HepG2 (cell line): Measurements from ENCODE around the gene ASB7.

Experiments used
- CHD2 ChIP-seq: IDR thresholded peaks from 2 replicates; pipeline ENCODE4 v1.6.1; 2011; ENCODE audit warnings: low read depth, low read length, improper control_type of control experiment
- FOXJ3 ChIP-seq: sonication (generic); formaldehyde crosslinking; IDR thresholded peaks from 2 replicates; pipeline ENCODE4 v1.4.0; 2020; ENCODE audit warnings: missing genetic modification reagents, mild to moderate bottlenecking, borderline replicate concordance

DNA sequence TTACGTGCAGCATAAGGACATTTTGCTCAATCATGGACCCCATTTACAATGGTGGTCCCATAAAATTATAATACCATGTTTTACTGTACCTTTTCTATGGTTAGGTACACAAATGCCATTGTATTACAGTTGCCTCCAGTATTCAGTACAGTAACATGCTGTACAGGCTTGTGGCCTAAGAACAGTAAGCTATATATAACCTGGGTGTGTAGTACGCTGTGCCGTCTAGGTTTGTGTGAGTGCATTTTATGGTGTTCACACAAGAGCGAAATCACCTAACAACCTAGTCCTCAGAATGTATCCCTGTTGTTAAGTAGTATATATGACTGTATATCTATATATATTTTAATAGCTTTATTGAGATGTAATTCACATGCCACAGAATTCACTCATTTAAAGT is 12.5 kb downstream of the ASB7 start:
- TF ChIP-seq CHD2 (no peak), FOXJ3 (CRISPR knock-in tag) (no peak)
